Measurements from ENCODE around the gene APEH.
A peak's percentile ranks its signal among the peaks of the same experiment; 100 is the strongest.
"Not testable (repeated sequence)": the region's sequence is repeated elsewhere in the genome, so short reads cannot be mapped to it uniquely, and the experiment has no call there.

APEH gene

GRCh38 chr3:49694409-49695070, 20.4 kb downstream of the APEH start:
- DNase-seq = not testable (repeated sequence)

DNA sequence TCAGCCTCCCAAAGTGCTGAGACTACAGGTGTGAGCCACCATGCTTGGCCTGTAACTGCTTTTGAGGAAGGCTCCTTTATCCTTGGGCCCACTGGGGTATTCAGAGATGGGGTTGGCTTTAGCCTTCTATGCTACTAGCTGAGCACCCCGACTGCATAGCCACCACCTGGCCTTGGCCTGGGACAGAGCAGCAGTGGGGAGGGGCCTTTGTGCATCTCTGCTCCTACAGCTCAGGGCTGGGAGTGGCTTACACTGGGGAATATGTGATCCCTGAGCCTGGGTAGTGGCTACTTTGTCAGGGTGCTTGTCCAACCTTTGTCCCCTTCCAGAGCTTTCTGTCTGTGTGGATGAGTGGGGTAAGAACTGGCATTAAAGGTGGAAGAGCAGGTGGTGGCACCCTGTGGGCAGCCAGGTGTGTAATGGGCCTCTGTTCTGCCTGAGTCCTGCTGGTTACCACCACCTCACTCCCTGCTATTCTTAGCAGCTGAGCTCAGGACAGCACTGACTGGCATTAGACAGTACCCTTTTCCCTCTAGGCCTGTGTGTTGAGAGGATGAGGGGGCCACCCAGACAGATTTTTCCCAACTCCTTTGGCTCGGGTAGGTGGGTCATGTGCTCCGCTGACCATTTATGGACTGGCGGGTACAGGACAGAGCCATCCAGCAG, 21.3 kb downstream of the APEH start:
- DNase-seq = not testable (repeated sequence)

- no peak for DNase-seq
These were observed 25.3 kb downstream of the APEH start for GRCh38 chr3:49699281-49699979.

- no peak for DNase-seq
These were observed 25.9 kb downstream of the APEH start for GRCh38 chr3:49700014-49700413.

- no peak for DNase-seq
These were observed 26.4 kb downstream of the APEH start for GRCh38 chr3:49700453-49701128.

GRCh38 chr3:49701388-49702077, 27.4 kb downstream of the APEH start:
- DNase-seq = no peak

DNA sequence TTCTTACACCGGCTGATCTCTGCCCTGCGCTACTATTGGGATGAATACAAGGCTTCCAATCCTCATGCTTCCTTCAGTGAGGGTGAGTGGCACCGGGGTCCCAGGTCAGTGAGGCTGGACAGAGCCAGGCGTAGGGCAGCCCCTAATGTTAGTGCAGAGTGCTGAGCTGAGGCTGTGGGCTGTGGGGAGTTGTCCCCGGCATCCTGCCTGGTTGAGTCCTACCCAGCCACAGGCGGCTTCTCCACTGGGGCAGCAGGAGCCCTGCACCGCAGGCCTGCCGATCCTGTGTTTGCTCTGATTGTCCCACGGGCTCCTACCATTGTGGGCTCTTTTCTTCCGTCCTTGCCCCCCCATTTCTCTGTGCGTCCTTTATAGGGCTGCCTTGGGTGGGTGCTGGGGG, 28.5 kb downstream of the APEH start:
- no peak for DNase-seq

- peak in 4 of 5 experiments; percentile 40 to 77 (median 48) for DNase-seq
These were observed 29.3 kb downstream of the APEH start for GRCh38 chr3:49703443-49703927.

DNA sequence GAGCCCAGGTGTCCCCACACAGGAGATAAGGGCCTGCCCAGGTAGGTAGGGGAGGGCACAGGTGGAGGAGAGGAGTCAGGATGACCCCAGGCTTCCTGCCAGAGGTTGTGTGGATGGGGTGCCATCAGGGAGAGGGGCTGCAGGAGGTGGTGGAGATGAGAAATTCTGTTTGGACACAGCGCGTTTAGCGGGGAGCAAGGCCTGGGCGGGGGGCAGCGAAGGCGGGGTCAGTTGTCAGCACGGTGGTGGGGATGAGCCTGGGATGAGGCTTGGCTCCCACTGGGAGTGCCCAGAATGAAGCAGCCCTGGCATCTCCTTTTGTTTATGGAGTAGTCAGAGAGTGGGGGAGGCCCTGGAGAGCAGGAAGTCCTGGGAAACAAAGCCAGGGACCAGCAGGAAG, 29.8 kb downstream of the APEH start:
- DNase-seq = no peak

DNA sequence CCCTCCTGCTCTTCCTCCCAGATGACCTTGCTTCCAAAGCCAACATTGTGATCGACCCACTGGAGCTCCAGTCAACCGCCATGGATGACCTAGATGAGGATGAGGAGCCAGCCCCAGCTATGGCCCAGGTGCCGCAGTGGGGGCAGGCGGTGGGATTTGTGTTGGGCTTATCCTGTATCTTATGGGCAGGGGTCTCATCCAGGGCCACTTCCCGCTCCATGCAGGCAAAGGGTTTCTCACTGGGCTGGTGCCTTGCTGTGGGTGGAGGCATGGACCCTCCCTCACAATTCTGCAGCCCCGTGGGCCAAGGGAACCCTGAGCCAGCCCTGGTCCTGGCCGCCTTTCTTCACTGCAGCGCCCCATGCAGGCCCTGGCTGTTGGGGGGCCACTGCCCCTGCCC, 30.5 kb downstream of the APEH start:
- no peak for DNase-seq

DNA sequence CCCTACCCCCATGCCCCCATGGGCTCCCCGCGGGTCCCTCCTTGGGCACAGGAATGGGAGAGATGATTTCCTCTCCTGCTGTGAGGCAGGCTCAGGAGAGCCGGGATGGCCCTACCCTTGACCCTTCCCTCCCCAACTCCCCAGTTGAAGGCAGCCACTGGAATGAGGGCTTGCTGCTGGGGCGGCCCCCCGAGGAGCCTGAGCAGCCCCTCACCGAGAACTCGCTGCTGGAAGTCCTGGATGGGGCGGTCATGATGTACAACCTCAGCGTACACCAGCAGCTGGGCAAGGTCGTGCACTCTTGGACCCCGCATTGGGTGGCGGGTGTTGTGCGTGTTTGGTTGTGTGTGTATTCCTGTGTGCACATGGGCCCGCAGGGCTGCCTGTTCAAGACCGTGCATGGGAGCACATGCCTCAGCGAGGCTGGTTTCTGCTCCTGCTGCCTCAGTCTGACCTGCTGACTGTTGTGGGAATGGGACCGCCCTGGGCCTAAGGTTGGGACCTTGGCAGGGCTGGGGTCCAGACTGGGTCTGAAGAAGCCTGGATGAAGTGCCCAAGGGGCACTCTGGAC, 31.3 kb downstream of the APEH start:
- DNase-seq = no peak

DNA sequence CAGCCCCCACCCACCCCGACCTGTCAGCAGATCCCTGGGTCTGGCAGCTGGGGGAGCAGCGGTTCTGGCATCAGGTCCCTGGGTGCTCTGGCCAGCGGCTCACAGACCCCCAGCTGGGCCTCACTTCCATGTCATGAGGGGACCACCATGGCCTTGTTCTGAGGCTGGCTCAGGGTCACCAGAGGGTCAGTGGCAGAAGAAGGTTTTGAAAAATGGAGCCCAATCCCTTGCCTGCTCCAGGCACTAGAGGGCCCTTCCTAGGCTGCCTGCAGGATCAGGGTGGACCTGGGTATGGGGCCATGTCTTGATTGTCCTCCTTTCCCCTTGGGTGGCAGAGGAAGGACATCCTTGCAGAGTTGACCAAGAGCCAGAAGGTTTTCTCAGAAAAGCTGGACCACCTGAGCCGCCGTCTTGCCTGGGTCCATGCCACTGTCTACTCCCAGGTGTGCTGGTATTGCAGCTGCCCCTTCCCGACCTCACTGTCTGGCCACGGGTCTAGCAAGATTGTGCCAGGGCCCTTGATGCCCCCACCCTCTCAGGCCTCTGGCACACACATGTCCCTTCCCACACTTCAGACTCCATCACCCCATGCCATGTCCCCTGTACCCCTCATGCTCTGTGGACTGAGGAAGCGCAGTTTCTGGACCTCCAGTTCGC, 32.4 kb downstream of the APEH start:
- no peak for DNase-seq

DNA sequence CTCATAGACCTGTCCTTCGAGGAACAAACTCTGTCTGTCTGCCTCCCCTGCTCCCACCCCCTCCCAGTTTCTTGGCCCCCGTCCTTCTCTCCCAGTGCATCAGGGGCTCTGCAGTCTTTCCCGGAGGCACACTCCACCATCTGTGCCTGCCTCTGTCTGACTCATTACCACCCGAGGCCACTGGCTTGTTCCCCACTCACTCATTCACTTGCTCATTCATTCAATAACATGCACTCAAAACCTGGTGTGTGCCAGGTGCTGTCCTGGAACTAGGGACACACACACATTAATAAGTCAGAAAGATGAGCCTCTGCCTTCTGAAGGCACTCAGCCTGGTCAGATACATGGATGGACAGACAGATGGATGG, 32.9 kb downstream of the APEH start:
- DNase-seq = no peak

DNA sequence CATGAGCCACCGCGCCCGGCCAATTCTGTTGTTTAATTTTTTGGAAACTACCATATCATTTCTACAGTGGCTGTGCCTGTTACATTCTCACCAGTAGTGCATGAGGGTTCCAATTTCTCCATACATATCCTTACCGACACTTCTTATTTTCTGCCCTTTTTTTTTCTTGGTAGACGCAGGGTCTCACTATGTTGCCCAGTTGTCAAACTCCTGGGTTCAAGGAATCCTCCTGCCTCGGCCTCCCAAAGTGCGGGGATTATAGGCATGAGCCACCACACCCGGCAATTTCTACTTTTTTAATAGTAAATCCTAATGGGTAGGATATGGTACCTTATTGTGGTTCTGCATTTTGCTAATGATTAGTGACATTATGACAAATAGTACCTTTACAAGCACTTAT, 35.7 kb downstream of the APEH start:
- no peak for DNase-seq

- no peak for DNase-seq
These were observed 37.3 kb downstream of the APEH start for GRCh38 chr3:49711489-49711888.

DNA sequence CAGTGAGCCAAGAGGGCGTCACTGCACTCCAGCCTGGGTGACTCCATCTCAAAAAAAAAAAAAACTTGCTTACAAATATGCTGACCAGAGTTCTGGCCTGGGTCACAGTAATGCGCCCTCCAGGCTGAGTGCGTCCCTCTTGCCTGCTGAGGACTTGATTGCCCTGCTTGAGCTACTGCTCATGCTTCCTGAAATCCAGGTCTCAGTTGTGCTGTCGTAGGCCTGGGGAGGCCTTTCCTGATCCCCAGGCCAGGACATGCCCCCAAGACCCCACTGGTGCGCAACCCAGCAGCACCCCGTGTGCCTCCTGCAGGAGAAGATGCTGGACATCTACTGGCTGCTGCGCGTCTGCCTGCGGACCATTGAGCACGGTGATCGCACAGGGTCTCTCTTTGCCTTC, 38.0 kb downstream of the APEH start:
- no peak for DNase-seq

- peak in 1 of 5 experiments; percentile 65 for DNase-seq
These were observed 38.6 kb downstream of the APEH start for GRCh38 chr3:49712631-49713317.

GRCh38 chr3:49713336-49714105, 39.4 kb downstream of the APEH start:
- DNase-seq = no peak

GRCh38 chr3:49714728-49715550, 40.8 kb downstream of the APEH start:
- no peak for DNase-seq

Measured in T-helper 2 cell (primary cell).